ENCODE results near the gene CYP27A1.

CYP27A1 gene

GRCh38 chr2:218855305-218856166, 73.6 kb downstream of the CYP27A1 start:
- TF ChIP-seq, protein P1, sequence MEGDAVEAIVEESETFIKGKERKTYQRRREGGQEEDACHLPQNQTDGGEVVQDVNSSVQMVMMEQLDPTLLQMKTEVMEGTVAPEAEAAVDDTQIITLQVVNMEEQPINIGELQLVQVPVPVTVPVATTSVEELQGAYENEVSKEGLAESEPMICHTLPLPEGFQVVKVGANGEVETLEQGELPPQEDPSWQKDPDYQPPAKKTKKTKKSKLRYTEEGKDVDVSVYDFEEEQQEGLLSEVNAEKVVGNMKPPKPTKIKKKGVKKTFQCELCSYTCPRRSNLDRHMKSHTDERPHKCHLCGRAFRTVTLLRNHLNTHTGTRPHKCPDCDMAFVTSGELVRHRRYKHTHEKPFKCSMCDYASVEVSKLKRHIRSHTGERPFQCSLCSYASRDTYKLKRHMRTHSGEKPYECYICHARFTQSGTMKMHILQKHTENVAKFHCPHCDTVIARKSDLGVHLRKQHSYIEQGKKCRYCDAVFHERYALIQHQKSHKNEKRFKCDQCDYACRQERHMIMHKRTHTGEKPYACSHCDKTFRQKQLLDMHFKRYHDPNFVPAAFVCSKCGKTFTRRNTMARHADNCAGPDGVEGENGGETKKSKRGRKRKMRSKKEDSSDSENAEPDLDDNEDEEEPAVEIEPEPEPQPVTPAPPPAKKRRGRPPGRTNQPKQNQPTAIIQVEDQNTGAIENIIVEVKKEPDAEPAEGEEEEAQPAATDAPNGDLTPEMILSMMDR (conservative IDR thresholded peaks at IDR 0.05; ENCODE audit: control insufficient read depth, insufficient read depth, low read depth, low read length), result no peak
- DNase-seq (ENCODE audit: low read depth), result no peak
- H3K4me3 ChIP-seq (ENCODE audit: control insufficient read depth, low read depth, low read length), result no peak overlapping the region

GRCh38 chr2:218856167-218856895, 74.4 kb downstream of the CYP27A1 start:
- TF ChIP-seq, protein P1 (conservative IDR thresholded peaks at IDR 0.05; ENCODE audit: control insufficient read depth, insufficient read depth, low read depth, low read length), result no peak
- no peak overlapping the region for H3K4me3 ChIP-seq (ENCODE audit: control insufficient read depth, low read depth, low read length)
- DNase-seq (ENCODE audit: low read depth), result no peak

- no peak overlapping the region for H3K4me3 ChIP-seq (ENCODE audit: control insufficient read depth, low read depth, low read length)
- no peak for DNase-seq (ENCODE audit: low read depth)
- TF ChIP-seq, protein P1 (conservative IDR thresholded peaks at IDR 0.05; ENCODE audit: control insufficient read depth, insufficient read depth, low read depth, low read length), result no peak
Observed at GRCh38 chr2:218856896-218857243, 74.9 kb downstream of the CYP27A1 start.

GRCh38 chr2:218857371-218858137, 75.6 kb downstream of the CYP27A1 start:
- DNase-seq (ENCODE audit: low read depth), result no peak
- TF ChIP-seq, protein P1 (conservative IDR thresholded peaks at IDR 0.05; ENCODE audit: control insufficient read depth, insufficient read depth, low read depth, low read length), result no peak
- no peak overlapping the region for H3K4me3 ChIP-seq (ENCODE audit: control insufficient read depth, low read depth, low read length)

- H3K4me3 ChIP-seq (ENCODE audit: control insufficient read depth, low read depth, low read length), result no peak overlapping the region
- TF ChIP-seq, protein P1 (conservative IDR thresholded peaks at IDR 0.05; ENCODE audit: control insufficient read depth, insufficient read depth, low read depth, low read length), result no peak
- DNase-seq (ENCODE audit: low read depth), result no peak
Observed at GRCh38 chr2:218858138-218858445, 76.1 kb downstream of the CYP27A1 start.

DNA sequence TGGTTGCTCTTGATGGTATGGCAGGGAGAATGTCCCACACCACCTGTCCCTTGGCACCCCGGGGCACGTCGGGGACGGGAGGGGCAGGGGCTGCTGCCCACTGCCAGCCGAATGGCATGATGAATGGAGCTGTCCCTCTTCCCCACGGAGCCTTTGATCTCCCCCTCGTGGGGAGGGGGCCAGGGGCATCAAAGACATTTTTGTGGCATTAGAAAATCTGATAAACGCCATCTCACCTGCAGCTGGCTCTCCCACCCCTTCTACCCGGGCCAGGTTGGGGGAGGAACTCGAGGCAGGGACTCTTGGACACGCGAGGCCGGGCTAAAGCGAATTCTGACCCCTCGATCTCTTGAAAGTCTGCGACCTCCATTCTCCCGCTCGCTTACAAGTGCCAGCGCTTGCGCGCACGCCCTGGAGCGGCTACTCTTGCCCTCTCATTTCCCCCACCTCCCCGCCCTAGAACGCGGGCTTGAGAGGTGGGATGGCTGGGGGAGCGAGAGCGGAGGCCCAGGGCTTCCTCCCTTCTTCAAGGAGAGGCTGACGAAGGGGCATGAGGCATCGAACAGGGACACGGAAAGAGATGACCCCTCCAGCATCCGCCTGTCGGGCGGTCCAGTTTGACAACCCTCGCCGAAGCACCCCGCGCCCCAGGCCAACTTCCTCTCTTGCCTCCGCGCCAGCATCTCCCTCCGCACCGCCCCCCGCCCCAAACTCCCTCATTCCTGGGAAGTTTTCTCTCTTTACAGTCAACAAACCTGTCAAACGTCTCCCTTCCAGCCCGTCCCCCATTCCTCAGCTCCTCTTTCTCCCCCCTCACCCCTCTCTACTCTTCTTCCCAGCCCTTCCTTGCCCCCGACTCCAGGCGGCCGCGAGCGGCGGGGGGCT, 77.0 kb downstream of the CYP27A1 start:
- no peak overlapping the region for H3K4me3 ChIP-seq (ENCODE audit: control insufficient read depth, low read depth, low read length)
- no peak for DNase-seq (ENCODE audit: low read depth)
- TF ChIP-seq, protein P1 (conservative IDR thresholded peaks at IDR 0.05; ENCODE audit: control insufficient read depth, insufficient read depth, low read depth, low read length), result no peak
